GM21717 (cell line): ENCODE results near the gene EFL1.

Experiments
- ATAC-seq: cut with Tn5 transposase; IDR thresholded peaks from one replicate; pipeline ENCODE4 v1.9.1; 2021; ENCODE audit warnings: mild to moderate bottlenecking, moderate library complexity; ENCODE audit not compliant: unreplicated experiment

EFL1 gene

DNA sequence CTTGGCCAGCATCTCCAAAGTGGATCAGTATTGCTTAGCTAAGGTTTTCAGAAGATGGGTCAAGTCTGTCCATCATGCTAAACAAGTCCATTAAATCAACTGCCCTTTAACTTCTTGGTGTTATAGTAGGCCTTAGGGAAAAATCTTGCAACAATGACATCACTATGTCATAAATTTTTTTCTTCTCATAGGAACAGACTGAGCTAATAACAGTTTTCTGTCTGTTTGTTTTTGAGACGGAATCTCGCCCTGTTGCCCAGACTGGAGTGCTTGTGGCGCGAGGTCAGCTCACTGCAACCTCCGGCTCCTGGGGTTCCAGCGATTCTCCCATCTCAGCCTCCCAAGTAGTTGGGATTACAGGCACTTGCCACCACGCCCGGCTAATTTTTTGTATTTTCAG, 94.2 kb downstream of the EFL1 start:
- ATAC-seq: no peak

DNA sequence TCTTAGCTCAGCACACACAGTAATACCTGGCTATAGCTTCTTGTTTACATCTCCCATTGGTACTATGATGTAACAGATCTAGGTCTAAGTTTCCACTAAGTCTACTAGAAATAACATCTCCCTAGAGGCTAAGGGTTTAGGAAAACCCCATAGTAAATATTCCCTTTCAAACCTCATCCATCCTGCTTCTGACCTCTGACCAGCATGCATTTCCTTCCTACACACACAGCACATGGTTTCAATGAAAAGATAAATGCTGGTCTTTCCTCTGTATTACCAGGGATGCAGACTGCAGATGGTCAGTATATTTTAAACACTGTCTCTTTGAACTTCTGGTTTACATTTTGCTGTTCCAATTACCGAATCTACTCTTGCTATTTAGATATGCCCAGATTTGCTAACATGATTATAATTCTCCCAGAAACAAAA, 96.6 kb downstream of the EFL1 start:
- no peak for ATAC-seq

DNA sequence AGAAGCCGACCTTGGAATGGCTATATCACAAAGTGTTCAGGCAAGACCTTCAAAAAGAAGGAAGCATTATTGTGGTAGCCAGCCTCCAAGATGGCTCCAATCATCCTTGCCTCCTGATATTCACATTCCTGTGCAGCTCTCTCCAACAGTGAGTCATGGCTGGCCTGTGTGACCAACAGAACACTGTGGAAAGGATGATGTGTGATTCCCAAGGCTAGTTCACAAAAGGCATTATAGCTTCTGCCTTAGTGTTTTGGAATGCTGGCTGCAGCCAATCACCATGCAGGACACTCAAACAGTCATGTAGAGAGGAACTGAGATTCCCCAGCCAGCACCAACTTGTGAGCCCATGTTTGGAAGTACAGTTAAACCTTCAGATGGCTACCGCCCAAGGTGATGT, 102.6 kb downstream of the EFL1 start:
- no peak for ATAC-seq

DNA sequence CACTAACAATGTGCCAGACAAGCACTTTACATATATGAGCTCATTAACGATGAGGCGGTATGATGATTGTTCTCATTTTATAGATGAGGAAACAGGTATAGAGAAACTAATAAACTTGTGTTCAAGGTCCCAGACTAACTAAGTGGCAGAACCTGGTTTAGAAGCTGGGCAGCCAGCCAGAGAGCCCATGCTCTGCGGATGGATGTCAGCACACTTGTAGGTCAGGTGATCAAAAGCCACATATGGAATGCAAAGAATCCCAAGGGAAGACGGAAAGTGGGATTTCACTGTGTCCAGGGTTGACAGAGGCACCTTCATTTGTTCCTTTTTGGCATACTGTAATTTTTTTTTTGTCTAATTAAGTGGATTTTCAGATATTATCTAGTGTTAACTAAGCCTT, 103.7 kb downstream of the EFL1 start:
- ATAC-seq: no peak

DNA sequence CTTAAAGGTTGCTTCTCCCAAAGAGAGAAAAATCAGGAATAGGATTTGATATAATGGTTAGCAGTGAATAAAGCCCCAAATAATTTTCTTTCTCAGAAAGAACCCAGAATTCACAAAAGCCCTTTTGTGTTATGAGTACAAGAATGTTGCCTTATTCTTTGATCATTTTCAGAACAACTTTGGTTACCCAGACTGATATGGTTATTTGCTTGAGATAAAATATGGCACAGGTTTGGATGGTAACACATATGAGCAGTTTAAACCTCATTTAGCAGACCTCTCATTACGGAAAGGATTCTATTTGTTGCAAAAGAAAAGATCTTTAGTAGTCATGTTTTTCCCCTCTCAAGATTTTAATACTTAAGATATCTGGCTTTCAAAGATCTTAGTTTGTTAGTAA, 111.9 kb downstream of the EFL1 start:
- ATAC-seq: no peak

DNA sequence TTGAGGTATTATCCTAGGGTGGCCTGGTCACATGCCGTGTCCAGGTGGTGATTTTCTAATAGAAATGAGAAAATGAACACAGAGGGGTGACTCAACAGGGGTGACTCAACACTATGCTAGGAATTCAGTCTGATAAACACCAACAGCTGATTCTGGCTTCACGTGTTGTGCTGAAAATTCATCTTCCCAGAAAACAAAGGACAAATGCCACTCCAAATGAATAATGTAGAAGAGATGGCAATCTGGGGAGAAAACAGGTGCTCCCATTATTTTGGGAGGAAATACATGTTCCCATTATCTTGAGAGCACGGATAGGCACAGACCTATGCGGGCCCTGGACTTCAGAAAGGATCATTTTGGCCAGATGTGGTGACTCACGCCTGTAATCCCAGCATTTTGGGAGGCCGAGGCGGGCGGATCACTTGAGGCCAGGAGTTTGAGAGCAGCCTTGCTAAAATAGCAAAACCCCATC, 115.5 kb downstream of the EFL1 start:
- ATAC-seq: no peak

DNA sequence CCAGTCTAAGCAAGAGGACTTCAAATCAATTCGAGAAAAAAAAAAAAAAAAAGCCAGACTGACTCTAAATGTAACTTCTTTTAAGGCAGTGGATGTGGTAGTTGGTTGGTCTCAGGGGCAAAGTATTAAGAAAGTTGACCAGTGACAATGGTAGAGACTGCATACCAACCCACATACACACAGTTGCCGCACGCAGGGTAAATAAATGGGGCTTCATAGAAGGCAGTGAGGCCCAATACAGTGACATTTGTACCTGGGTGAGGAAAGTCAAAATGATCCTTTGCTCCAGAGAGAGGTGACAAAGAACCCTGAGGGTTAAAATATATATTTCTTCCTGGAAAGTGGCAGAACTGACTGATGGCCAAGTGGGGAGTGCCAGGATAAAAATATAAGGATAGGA, 116.0 kb downstream of the EFL1 start:
- ATAC-seq: no peak

DNA sequence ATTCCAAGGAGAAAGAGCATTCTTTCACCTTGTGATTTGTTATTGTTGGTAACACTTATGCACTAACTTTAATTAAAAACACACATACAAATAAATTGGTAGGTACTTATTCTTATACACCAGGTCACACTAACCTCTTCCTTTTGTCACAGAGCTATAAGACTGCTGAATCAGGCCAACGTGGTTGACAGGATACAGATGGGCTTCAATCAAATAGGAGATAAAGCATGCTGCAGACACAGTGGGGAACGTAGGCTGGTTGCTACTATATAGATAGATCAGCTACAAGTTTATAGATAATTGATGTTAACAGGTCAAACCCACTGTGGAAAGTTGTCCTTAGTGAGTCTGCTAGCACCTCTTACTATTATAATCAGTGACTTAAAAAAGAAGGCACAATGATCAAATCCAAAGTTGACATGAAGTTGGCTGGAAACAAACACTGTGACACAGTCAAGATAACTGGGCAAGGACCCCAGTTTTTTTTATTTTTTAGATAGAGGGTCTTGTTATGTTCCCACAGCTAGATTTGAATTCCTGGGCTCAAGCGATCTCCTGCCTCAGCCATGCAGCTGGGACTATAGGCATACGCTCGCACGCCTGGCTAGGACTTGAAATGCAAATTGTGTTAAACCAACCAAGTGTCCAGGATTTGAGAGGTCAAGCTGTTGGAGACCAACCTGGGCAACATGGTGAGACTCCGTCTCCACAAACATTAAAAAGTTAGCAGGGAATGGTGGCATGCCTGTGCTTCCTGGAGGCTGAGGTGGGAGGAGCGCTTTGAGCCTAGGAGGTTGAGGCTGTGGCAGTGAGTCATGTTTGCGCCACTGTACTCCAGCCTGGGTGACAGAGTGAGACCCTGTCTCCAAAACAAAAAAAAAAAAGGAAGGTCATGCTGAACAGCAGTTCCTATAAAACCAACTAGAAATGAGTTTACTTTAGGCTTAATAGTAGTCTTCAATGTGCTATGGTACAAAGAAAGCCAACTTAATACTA, 118.8 kb downstream of the EFL1 start:
- no peak for ATAC-seq

DNA sequence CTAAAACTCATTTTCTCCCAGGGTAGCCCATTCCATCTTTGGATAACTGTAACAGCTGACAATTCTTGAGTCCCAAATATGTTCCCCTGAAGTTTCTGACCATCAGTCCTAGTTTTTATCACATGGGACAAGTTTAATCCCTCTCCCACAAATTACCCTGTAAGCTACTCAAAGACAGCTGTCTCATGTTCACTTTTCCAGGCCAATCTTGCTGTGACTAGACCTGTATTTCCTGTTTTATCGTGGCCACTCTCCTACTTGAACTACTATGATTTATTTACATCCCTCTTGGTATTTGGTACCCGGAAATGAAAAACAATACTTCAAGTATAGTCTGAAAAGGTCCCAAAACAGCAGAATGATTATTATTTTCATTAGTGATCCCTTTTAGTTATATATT, 121.6 kb downstream of the EFL1 start:
- no peak for ATAC-seq

DNA sequence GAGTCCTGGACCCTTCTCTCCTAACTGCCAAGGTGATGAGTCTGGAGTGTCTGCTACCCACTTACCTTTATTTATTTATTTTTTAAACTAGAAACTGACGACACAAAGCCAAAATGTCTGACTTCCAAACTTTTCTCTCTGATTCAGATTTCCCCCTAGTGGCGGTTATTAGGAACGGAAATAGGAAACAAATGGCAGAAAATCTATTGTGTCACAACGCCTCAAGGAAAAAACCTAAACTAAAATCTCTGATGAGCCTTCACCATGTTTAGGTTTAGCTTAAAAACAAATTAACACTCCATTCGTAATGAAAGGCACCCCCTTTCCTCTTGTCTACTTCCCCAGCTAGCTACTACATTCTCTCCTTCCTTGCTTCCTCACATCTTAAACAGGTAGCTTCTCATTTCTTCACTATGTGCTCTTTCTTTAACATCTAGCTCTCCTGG, 122.7 kb downstream of the EFL1 start:
- ATAC-seq: no peak

DNA sequence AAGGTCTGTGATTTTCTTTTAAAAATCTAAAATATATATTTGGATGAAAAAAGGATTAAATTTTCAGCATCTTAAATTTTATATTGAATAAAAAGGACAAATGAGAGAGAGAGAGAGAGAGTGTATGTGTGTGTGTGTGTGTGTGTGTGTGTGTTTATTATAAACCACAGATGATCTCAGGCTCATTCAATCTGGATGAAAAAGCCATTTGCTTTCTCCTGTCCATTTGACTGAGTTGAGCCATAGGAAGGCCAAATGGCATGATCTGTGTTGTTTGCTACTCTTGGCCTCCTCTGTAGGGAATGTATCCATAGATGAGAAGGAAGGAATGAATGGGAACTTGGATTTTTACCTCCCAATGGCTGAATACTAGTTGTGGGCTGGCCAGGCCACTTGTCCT, 124.2 kb downstream of the EFL1 start:
- no peak for ATAC-seq

DNA sequence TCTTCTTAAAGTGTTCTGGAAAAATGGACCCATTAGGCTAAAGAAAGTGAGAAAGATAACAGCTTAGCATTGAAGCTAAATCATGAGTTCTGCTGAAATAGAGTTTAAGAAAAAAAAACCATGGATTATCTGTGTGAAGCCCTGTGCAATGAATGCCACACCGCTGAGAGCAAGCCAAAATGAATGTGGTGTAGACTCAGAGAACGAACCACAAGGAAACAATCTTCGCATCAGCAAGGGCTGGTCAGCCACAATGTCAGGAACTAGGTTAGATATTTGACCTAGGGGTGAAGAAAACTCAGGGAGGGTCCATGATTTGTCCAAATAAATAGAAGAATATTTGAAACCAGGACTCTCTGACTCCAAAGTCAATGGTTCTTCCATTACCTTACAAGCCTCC, 125.3 kb downstream of the EFL1 start:
- ATAC-seq: no peak

DNA sequence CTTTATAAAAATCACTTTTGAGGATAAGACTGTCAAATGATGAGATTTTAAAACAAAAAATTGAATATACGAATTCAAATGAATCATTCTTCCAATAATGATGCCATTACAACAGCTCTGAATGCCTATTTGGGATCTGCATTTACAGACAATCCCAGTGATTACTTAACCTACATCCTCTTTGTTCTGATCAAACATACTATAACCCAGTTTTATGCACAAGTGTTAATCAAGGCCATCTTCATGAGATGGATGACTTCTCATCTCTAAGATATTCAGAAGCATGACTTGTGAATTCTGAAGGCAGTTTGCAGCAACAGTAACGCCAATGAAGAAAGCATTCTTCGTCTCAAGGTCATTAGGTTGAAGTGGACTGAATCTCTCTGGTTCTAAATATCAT, 126.4 kb downstream of the EFL1 start:
- ATAC-seq: no peak

DNA sequence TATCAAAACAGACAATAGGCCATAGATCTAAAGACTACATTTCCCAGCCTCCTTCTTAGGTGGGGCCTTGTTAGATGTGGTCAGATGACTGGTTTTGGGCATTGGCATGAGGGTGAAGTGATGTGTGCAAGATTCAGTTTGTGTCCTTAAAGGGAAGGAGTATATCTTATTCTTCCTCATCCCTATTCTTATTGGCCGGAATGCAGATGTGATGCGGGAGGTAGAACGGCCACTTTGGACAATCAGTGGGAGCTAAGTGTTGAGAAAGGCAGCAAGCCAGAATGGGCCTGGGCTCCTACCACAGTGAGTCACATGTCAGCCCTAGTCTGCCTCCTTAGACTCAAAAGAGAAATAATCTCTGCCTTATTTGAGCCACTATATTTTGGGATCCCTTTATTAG, 126.9 kb downstream of the EFL1 start:
- no peak for ATAC-seq

DNA sequence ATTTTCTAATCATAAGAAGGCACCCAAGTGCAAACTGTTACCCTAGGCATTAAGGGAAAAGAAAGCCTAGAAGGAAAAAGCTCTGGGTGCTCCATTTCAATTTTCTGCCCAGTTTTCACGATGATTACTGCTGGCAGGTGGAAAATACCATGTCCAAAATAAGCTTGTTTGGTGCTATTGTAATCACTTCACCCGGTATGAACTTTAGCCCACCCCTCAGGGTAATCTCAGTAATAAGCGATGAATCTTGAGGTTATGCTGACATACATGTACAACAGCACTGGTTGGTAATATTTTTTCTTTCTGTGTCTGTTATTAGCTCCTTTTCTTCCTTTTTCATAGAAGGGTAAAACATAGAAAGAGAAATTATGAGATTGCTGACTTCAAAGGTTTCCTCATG, 128.1 kb downstream of the EFL1 start:
- no peak for ATAC-seq

DNA sequence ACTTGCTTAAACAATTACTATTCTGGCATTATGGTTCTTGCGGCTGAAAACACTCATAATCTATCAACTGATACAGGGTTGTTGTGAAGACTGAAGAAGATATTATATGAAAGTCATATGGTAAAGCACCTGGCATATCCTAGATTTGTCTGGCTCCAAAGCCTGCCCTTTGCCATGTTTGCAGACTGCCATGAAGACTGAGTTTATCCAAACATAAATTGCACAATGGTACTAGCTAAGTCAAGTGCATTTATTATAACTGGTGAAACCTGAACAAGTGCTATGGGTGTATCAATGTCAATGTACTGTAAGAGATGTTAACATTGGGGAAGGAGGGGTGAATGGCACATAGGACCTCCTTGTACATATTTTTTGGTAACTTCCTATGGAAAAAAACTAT, 129.3 kb downstream of the EFL1 start:
- no peak for ATAC-seq

DNA sequence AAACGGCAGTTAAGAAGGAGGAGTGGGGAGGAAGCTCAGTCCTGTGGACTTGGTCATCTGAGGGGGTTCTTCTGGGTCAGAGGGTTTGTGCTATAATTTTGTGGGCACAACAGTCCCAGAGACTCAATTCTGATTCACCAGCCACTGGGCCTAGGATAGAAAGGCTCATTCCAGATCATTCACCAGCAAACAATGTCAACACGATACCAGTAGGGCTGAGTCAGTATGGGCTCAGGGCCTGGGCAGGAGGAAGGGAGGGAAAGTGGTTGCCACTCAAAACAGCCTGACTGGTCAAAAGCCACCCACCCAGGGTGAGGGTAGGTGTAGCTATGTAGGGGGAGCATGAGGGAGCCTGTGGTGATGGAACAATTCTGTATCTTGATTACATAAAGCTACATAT, 129.8 kb downstream of the EFL1 start:
- no peak for ATAC-seq

DNA sequence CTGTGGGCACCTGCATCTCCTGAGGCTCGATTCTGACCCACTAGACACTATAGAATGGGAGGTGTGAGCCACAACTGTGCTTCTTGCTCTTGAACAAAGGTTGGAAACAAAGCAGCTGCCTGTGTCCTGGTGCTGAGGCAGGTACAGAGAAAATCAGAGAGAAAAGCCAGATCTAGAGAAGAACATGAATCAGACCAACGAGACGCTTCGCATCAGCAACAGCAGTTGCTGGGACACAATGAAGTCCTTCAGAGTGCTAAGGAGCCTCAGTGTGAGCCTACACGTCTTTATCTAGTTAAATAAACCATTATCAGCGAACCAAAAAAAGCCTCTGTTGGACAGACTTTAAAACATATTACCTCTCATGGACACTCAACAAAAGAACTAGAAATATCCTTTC, 130.4 kb downstream of the EFL1 start:
- no peak for ATAC-seq

DNA sequence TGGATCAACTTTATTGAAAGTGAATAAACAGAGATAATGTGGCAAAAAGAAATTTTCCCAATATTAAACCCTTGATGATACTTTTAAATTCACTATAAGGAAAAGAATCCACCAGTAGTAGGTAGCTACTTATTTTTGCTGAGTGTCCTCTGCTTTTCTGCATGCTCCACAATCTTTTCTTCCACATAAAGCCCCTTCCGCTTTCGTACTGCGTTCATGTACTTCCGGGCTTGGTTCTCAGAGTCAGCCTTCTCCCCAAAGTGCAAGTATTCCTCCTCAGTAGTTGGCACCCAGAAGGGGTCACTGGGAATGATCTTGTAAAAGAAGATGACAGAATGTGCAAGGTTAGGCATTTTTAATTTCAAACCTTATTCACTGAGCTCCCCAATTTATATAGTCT, 132.3 kb downstream of the EFL1 start:
- ATAC-seq: no peak

DNA sequence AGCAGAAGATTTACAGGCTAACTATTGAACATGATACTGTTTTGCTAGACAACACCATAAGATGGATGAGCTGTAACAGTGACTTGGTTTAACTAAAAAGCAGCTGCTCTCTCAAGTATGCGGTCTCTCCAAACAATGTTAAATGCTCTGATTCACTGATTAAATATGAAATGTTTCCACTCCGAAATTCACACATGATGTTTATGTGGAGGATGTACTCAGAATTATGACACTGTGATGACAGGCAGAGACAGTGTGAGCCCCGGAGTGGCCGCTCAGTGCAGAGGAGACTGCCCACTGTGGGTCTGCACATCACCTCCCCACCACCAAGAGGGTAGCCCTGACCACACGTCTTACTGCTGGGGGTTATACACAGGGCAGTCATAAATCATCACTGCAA, 132.8 kb downstream of the EFL1 start:
- no peak for ATAC-seq

DNA sequence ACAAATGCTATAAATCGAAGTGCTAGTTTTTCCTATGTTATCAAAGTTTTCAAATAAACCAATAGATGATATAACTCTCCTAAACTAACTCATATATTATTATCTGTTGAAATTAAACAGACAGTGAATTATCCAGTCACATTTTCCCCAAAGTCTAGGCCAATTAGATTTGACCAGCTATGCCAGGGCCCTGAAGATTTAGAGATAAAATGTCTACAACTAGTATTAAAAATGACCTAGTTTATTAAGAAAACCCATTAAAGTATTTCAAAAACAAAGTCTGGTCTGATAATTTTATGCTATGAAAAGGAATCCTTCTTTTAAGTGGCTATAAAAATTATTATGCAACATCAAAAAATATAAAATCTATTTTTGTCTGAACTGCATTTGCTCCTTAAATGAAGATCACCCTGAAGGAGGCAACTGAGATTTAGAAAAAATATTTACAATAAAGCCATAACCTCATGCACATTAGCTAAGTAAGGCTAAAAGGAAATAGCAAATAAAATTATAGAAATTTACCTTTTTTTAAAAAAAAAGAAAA, 133.3 kb downstream of the EFL1 start:
- no peak for ATAC-seq

DNA sequence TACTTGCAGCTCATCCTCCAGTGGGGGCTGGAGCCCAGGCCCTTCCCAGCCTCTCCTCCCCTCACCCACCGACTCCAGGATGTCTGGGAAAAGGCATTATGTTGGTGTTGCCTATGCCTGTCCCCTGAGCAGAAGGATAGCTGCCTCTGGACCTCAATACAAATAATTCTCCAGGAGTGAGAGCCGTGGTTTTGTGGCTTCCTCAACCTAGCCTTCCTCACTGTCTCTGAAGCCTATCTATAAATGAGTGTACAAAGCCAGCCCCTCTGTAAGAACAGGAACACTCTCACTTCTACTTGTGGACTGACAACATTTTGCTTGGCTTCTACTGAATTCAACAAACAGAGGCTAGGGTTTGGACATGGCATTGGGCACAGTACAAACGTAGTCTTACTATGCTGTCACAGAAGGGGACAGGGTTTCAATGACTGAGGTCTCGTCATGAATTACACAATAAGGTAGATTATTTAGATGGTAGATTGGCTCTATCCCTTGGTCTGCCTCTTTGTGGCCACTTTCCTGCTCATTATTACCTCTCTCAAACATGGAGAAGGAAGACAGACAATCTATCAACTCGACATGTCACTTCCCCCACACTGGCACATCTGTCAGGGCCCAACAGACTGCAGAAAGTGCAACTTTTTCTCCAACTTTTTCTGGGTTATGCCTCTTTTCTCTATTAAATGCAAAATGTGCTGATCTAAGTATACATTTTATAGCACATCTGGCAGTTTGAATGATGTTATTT, 134.0 kb downstream of the EFL1 start:
- no peak for ATAC-seq
